PFSK-1 (cell line): ENCODE measurements around the gene RREB1.

Source experiments
- POLR2AphosphoS5 ChIP-seq: IDR thresholded peaks from 2 replicates; pipeline ENCODE4 v1.6.1; 2012; ENCODE audit warnings: low read depth, mild to moderate bottlenecking, control low read depth, low read length, moderate library complexity
- TF ChIP-seq, protein P1 (sequence below), 2 experiments: IDR thresholded peaks; 2 replicates each; pipeline versions ENCODE4 v1.6.1 to v1.8.0; 2011 to 2012; ENCODE audit warnings: low read depth in 2 of 2, low read length in 2 of 2, control low read depth in 1 of 2, inconsistent platforms in 1 of 2, mild to moderate bottlenecking in 1 of 2, moderate library complexity in 1 of 2; ENCODE audit not compliant: insufficient read depth in 1 of 2

- TF ChIP-seq, protein P1, sequence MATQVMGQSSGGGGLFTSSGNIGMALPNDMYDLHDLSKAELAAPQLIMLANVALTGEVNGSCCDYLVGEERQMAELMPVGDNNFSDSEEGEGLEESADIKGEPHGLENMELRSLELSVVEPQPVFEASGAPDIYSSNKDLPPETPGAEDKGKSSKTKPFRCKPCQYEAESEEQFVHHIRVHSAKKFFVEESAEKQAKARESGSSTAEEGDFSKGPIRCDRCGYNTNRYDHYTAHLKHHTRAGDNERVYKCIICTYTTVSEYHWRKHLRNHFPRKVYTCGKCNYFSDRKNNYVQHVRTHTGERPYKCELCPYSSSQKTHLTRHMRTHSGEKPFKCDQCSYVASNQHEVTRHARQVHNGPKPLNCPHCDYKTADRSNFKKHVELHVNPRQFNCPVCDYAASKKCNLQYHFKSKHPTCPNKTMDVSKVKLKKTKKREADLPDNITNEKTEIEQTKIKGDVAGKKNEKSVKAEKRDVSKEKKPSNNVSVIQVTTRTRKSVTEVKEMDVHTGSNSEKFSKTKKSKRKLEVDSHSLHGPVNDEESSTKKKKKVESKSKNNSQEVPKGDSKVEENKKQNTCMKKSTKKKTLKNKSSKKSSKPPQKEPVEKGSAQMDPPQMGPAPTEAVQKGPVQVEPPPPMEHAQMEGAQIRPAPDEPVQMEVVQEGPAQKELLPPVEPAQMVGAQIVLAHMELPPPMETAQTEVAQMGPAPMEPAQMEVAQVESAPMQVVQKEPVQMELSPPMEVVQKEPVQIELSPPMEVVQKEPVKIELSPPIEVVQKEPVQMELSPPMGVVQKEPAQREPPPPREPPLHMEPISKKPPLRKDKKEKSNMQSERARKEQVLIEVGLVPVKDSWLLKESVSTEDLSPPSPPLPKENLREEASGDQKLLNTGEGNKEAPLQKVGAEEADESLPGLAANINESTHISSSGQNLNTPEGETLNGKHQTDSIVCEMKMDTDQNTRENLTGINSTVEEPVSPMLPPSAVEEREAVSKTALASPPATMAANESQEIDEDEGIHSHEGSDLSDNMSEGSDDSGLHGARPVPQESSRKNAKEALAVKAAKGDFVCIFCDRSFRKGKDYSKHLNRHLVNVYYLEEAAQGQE (IDR thresholded peaks at IDR 0.05; ENCODE audit: insufficient read depth in 1 of 2, low read depth in 2 of 2, low read length in 2 of 2), result no peak
- TF ChIP-seq POLR2AphosphoS5, result no peak
These were observed 49.0 kb downstream of the RREB1 start for GRCh38 chr6:7156643-7157278.
